SU-DHL-6 (cell line): ENCODE measurements around the gene NAA60.

Source experiments
- CTCF ChIP-seq: fragments of 200-600 bp; sonication (generic); IDR thresholded peaks from one replicate; pipeline ENCODE4 v1.5.1; 2017; ENCODE audit warnings: antibody characterized with exemption, mild to moderate bottlenecking, low read length, moderate library complexity; ENCODE audit not compliant: insufficient read depth, poor library complexity, severe bottlenecking
- EZH2phosphoT487 ChIP-seq: fragments of 200-600 bp; sonication (generic), shearing (Covaris generic); conservative IDR thresholded peaks from 2 replicates; pipeline ENCODE4 v1.6.1; 2018; ENCODE audit warnings: mild to moderate bottlenecking, antibody characterized with exemption, low read length, moderate library complexity, mixed read lengths

DNA sequence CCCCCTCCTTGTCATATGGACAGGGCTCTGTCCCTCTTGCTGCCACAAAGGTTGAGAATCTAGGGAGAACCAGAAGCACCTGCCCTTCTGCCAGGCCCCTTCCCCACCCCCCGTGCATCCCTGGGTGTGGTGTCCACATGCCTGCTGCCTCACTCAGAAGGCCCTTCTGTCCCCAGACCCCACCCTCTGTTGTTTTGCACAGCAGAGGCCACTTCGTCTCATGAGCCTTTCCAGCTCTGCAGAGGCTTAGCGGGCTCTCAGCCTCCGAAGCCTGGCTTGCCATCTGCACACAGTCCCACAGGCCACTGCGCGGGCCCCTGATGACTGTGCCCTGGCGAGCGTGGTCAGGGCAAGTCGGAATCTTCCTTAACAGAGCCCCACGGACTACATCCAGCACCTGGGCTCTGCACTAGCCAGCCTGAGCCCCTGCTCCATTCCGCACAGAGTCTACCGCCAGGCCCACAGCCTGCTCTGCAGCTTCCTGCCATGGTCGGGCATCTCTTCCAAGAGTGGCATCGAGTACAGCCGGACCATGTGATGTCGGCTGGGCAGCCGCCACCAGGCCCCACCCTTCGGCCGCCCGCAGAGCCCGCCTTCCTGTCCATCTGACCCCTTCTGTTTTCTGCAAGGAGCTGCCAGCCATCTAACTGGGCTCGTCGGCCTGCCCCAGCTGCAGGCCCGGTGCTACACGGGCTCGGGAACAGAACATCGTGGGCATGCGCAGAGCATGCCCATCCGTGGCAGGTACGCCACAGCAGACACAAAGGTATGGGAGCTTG, 41.0 kb downstream of the NAA60 start:
- TF ChIP-seq CTCF, result no peak
- no peak for TF ChIP-seq EZH2phosphoT487
